K562 (cell line): Measurements from ENCODE around the gene PM20D2. TPM values are rescaled to one million over a fixed set of nuclear protein-coding genes. Genes with fewer than 3 reads are reported as not detected.

Experiments used
- MCM3 ChIP-seq: fragments of 450-650 bp; IDR thresholded peaks from 2 replicates; pipeline ENCODE4 v1.6.1; 2016
- SFPQ ChIP-seq: fragments of 200-400 bp; formaldehyde crosslinking; IDR thresholded peaks from 2 replicates; pipeline ENCODE4 v1.6.1; 2017; ENCODE audit warnings: mild to moderate bottlenecking, low read depth, low read length, moderate library complexity
- YY1 ChIP-seq, 3 experiments: IDR thresholded peaks; 2 replicates each; pipeline ENCODE4 v1.6.1; 2011; ENCODE audit warnings: low read length in 2 of 3, mild to moderate bottlenecking in 2 of 3, moderate library complexity in 2 of 3, borderline replicate concordance in 1 of 3, control low read depth in 1 of 3, low read depth in 1 of 3; ENCODE audit not compliant: insufficient read depth in 3 of 3, insufficient replicate concordance in 2 of 3, control insufficient read depth in 1 of 3, insufficient read length in 1 of 3; ENCODE audit errors: extremely low read depth in 1 of 3
- ZBTB12 ChIP-seq: fragments of 250-450 bp; sonication (Bioruptor Pico); IDR thresholded peaks from 2 replicates; pipeline ENCODE4 v1.4.0; 2020
- ZNF318 ChIP-seq, 2 experiments: fragments of 450-650 bp; IDR thresholded peaks; 2 replicates each; pipeline ENCODE4 v1.6.1; 2016; ENCODE audit warnings: mild to moderate bottlenecking in 2 of 2, borderline replicate concordance in 1 of 2, low read depth in 1 of 2, moderate library complexity in 1 of 2
- polyA plus RNA-seq, 8 experiments: library from polyadenylated mRNA; depleted of rRNA in 4 of 8; stranded (reverse) in 5 of 8; unstranded in 3 of 8; fragments of >200 nt; fragmentation: Nextera tagmentation in 2 of 8; fragmentation: Illumina TruSeq in 1 of 8; extraction: Ambion mirVana in 2 of 8; extraction: Trizol in 1 of 8; gene quantifications; 2 replicates each; pipeline versions ENCODE4 v1.2.1 to v1.2.3, GENCODE V29; 2011 to 2014; ENCODE audit warnings: inconsistent platforms in 1 of 8, missing spikeins in 1 of 8
- total RNA-seq, 7 experiments: library from RNA; depleted of rRNA in 6 of 7; stranded (reverse); fragments of >200 nt in 6 of 7; fragmentation: Illumina TruSeq in 2 of 7; extraction: Trizol in 2 of 7; gene quantifications; 2 replicates each; pipeline versions ENCODE4 v1.2.1 to v1.2.3, GENCODE V29; 2011 to 2021; ENCODE audit warnings: low replicate concordance in 1 of 7

The PM20D2 gene
- total and polyA plus RNA-seq, 9 of the 15 experiments (the other 6 are each of a cell fraction or from before 2014, with no cell fraction given): 0.30 to 2.6 (median 1.00) TPM

- TF ChIP-seq ZNF318 (IDR thresholded peaks at IDR 0.05; ENCODE audit: borderline replicate concordance in 1 of 2, low read depth in 1 of 2): no peak
- no peak for TF ChIP-seq SFPQ
- TF ChIP-seq MCM3: no peak
- TF ChIP-seq ZBTB12 (CRISPR knock-in tag): no peak
- TF ChIP-seq YY1 (IDR thresholded peaks at IDR 0.05; ENCODE audit: borderline replicate concordance in 1 of 3, control insufficient read depth in 1 of 3, extremely low read depth in 1 of 3, insufficient read depth in 3 of 3, insufficient read length in 1 of 3, insufficient replicate concordance in 2 of 3, low read depth in 1 of 3, low read length in 2 of 3): no peak
These were observed 26.3 kb downstream of the PM20D2 start (continued) for GRCh38 chr6:89172131-89172530.
